Stomach (tissue), 4 donors: ENCODE results near the gene TRIM41.

Experiments
- CTCF ChIP-seq, 7 experiments: fragments of 450-650 bp in 4 of 7; fragments of 200-600 bp in 3 of 7; sonication (generic) in 3 of 7; IDR thresholded peaks; one replicate each; pipeline ENCODE4 v1.5.1; 2016 to 2019; ENCODE audit warnings: antibody characterized with exemption in 7 of 7, control low read depth in 2 of 7, mild to moderate bottlenecking in 1 of 7
- EP300 ChIP-seq: sonication (generic); formaldehyde crosslinking; IDR thresholded peaks from one replicate; pipeline ENCODE4 v1.6.1; 2017; ENCODE audit warnings: antibody characterized with exemption
- POLR2A ChIP-seq, 4 donors: fragments of 450-650 bp; IDR thresholded peaks; one replicate each; pipeline ENCODE4 v1.6.1; 2016; ENCODE audit warnings: antibody characterized with exemption in 4 of 4, control low read depth in 2 of 4, mild to moderate bottlenecking in 1 of 4, moderate library complexity in 1 of 4
- POLR2AphosphoS5 ChIP-seq, 3 donors: sonication (generic); formaldehyde crosslinking; IDR thresholded peaks; one replicate each; pipeline ENCODE4 v1.6.1; 2016; ENCODE audit warnings: antibody characterized with exemption in 3 of 3

GRCh38 chr5:181199881-181200638 lies 23.0 kb upstream of the TRIM41 start:
- TF ChIP-seq POLR2A (IDR thresholded peaks at IDR 0.05) (no peak), POLR2AphosphoS5 (IDR thresholded peaks at IDR 0.05) (no peak), CTCF (IDR thresholded peaks at IDR 0.05) (no peak), EP300 (no peak)
